Measurements from ENCODE around the gene ELMO1.

ELMO1 gene

GRCh38 chr7:37366445-37366844 lies 82.2 kb downstream of the ELMO1 start:
- Histone ChIP-seq H3K4me1 (ENCODE audit: control insufficient read depth, insufficient read depth, low read length) (peaks cover 14% of the 10 kb centered on the region), H3K4me3 (ENCODE audit: low read depth, low read length) (no peak overlapping the region), H3K9me3 (ENCODE audit: control insufficient read depth, insufficient read depth, low read length) (no peaks in the 10 kb centered on the region), H3K27me3 (ENCODE audit: control insufficient read depth, insufficient read depth, low read length) (no peaks in the 10 kb centered on the region), H3K27ac (ENCODE audit: low read depth, low read length) (no peak overlapping the region), H3K36me3 (ENCODE audit: control insufficient read depth, insufficient read depth, low read length) (no peaks in the 10 kb centered on the region), H3K9ac (ENCODE audit: low read depth, low read length) (no peak overlapping the region)

GRCh38 chr7:37365405-37365804 lies 83.3 kb downstream of the ELMO1 start:
- Histone ChIP-seq H3K36me3 (ENCODE audit: control insufficient read depth, insufficient read depth, low read length) (no peaks in the 10 kb centered on the region), H3K27ac (ENCODE audit: low read depth, low read length) (no peak overlapping the region), H3K4me3 (ENCODE audit: low read depth, low read length) (no peak overlapping the region), H3K9ac (ENCODE audit: low read depth, low read length) (no peak overlapping the region), H3K27me3 (ENCODE audit: control insufficient read depth, insufficient read depth, low read length) (no peaks in the 10 kb centered on the region), H3K9me3 (ENCODE audit: control insufficient read depth, insufficient read depth, low read length) (no peaks in the 10 kb centered on the region), H3K4me1 (ENCODE audit: control insufficient read depth, insufficient read depth, low read length) (peaks cover 15% of the 10 kb centered on the region)

DNA sequence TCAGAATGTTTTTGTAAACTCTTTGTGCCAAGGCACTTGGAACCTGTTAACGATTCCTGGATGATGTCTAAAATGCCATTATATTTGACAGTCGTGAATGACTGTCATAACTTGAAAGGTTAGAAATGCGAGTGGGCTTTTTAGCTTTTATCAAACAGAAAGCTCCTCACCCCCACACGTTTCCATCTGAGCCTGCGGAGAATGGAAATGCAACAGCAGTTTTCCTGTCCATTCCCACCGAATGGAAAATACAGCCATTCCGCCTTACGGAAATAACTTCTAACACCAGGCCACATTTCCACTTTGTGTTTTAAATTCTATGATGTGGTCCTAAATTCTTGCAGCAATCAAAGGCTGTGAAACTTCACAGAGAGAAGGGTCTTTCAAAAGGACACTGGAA lies 83.8 kb downstream of the ELMO1 start:
- H3K9me3 ChIP-seq (ENCODE audit: control insufficient read depth, insufficient read depth, low read length) = no peaks in the 10 kb centered on the region
- H3K4me3 ChIP-seq (ENCODE audit: low read depth, low read length) = no peak overlapping the region
- no peaks in the 10 kb centered on the region for H3K36me3 ChIP-seq (ENCODE audit: control insufficient read depth, insufficient read depth, low read length)
- H3K27ac ChIP-seq (ENCODE audit: low read depth, low read length) = no peak overlapping the region
- H3K27me3 ChIP-seq (ENCODE audit: control insufficient read depth, insufficient read depth, low read length) = no peaks in the 10 kb centered on the region
- H3K9ac ChIP-seq (ENCODE audit: low read depth, low read length) = no peak overlapping the region
- H3K4me1 ChIP-seq (ENCODE audit: control insufficient read depth, insufficient read depth, low read length) = peaks cover 11% of the 10 kb centered on the region

- Histone ChIP-seq H3K27me3 (ENCODE audit: control insufficient read depth, insufficient read depth, low read length) (no peaks in the 10 kb centered on the region), H3K9ac (ENCODE audit: low read depth, low read length) (no peak overlapping the region), H3K4me1 (ENCODE audit: control insufficient read depth, insufficient read depth, low read length) (peaks cover 9% of the 10 kb centered on the region), H3K9me3 (ENCODE audit: control insufficient read depth, insufficient read depth, low read length) (no peaks in the 10 kb centered on the region), H3K27ac (ENCODE audit: low read depth, low read length) (no peak overlapping the region), H3K4me3 (ENCODE audit: low read depth, low read length) (no peak overlapping the region), H3K36me3 (ENCODE audit: control insufficient read depth, insufficient read depth, low read length) (no peaks in the 10 kb centered on the region)
Measured at GRCh38 chr7:37363536-37364491, 84.8 kb downstream of the ELMO1 start.

DNA sequence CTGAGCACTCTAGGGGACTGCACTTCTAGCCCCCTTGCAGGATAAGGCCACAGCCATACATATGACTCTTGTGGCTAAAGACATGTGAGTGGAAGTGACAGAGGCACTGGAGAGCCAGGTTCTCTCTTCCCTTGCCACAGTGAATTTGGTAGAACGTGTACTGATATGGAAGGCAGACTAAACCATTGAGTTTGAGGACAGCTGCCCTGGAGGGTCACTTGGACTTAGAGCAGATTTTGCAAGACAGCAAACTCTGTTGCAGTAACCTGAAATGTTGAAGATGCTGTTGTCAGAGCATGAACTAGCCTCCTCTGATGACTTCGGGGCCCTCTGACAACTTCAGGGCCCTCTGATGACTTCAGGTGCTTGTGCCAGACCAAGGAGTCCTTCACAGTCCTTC lies 85.9 kb downstream of the ELMO1 start:
- Histone ChIP-seq H3K27me3 (ENCODE audit: control insufficient read depth, insufficient read depth, low read length) (no peaks in the 10 kb centered on the region), H3K9ac (ENCODE audit: low read depth, low read length) (no peak overlapping the region), H3K9me3 (ENCODE audit: control insufficient read depth, insufficient read depth, low read length) (no peaks in the 10 kb centered on the region), H3K36me3 (ENCODE audit: control insufficient read depth, insufficient read depth, low read length) (no peaks in the 10 kb centered on the region), H3K4me1 (ENCODE audit: control insufficient read depth, insufficient read depth, low read length) (peaks cover 4% of the 10 kb centered on the region), H3K27ac (ENCODE audit: low read depth, low read length) (no peak overlapping the region), H3K4me3 (ENCODE audit: low read depth, low read length) (no peak overlapping the region)

GRCh38 chr7:37360484-37360883 lies 88.2 kb downstream of the ELMO1 start:
- no peak overlapping the region for H3K9ac ChIP-seq (ENCODE audit: low read depth, low read length)
- H3K27ac ChIP-seq (ENCODE audit: low read depth, low read length) = no peak overlapping the region
- peaks cover 4% of the 10 kb centered on the region for H3K4me1 ChIP-seq (ENCODE audit: control insufficient read depth, insufficient read depth, low read length)
- no peak overlapping the region for H3K4me3 ChIP-seq (ENCODE audit: low read depth, low read length)
- H3K27me3 ChIP-seq (ENCODE audit: control insufficient read depth, insufficient read depth, low read length) = no peaks in the 10 kb centered on the region
- no peaks in the 10 kb centered on the region for H3K36me3 ChIP-seq (ENCODE audit: control insufficient read depth, insufficient read depth, low read length)
- H3K9me3 ChIP-seq (ENCODE audit: control insufficient read depth, insufficient read depth, low read length) = no peaks in the 10 kb centered on the region

DNA sequence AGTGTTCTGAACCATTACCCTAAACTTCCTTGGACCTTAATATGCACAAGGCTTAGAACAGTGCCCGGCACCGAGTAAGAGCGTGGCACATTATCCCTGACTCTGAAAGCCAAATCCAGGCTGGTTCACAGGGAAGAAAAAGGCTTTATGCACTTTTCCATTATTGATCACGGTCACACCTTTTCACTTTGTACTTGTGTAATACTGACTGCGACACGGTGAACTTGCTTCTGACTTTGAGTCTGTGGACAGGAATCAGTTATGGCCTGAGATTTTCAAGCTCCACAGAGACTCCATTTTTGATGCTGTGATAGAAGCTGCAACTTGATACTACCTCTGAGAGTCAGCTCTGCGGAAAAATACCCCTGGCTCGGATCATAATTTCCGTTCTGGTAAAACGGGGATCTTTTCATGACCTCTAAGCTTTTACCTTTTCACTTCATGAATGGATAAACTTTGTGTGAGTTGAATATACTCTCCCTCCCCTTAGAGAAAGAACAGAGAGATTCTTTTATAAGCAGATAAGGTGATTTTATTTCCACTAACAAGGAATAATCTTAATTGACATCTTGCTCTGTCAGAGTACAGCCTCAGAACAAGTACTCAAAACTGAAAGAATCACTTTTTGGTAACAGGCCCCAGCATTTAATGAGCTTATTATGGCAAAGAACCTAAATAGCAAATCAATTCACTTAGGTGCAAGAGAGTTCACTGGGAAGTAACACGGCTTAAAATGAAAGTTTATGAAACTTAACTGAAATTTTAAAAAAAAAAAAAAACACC lies 88.8 kb downstream of the ELMO1 start:
- H3K9ac ChIP-seq (ENCODE audit: low read depth, low read length) = no peak overlapping the region
- H3K27me3 ChIP-seq (ENCODE audit: control insufficient read depth, insufficient read depth, low read length) = no peaks in the 10 kb centered on the region
- no peak overlapping the region for H3K27ac ChIP-seq (ENCODE audit: low read depth, low read length)
- H3K36me3 ChIP-seq (ENCODE audit: control insufficient read depth, insufficient read depth, low read length) = no peaks in the 10 kb centered on the region
- H3K4me1 ChIP-seq (ENCODE audit: control insufficient read depth, insufficient read depth, low read length) = peaks cover 8% of the 10 kb centered on the region
- no peaks in the 10 kb centered on the region for H3K9me3 ChIP-seq (ENCODE audit: control insufficient read depth, insufficient read depth, low read length)
- H3K4me3 ChIP-seq (ENCODE audit: low read depth, low read length) = no peak overlapping the region

GRCh38 chr7:37359180-37359579 lies 89.5 kb downstream of the ELMO1 start:
- peaks cover 15% of the 10 kb centered on the region for H3K4me1 ChIP-seq (ENCODE audit: control insufficient read depth, insufficient read depth, low read length)
- no peaks in the 10 kb centered on the region for H3K9me3 ChIP-seq (ENCODE audit: control insufficient read depth, insufficient read depth, low read length)
- H3K27ac ChIP-seq (ENCODE audit: low read depth, low read length) = no peak overlapping the region
- H3K36me3 ChIP-seq (ENCODE audit: control insufficient read depth, insufficient read depth, low read length) = no peaks in the 10 kb centered on the region
- H3K27me3 ChIP-seq (ENCODE audit: control insufficient read depth, insufficient read depth, low read length) = no peaks in the 10 kb centered on the region
- H3K9ac ChIP-seq (ENCODE audit: low read depth, low read length) = no peak overlapping the region
- H3K4me3 ChIP-seq (ENCODE audit: low read depth, low read length) = no peak overlapping the region

DNA sequence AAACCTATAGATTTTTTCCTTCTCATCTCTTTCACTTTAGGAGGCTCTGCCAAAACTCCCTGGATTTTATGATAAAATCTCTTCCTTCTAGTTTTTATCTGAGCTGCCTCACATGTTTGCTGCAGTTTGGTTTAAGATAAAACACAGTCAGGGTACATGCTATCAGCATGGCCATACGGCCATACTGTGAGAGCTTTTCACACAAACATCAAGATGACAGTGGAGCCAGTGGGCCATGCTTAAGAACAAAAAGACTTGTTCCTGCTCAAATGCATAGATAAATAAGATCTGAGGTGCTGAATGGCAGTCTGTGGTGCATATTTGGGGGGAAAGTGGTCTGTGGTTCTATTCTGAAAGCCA lies 91.0 kb downstream of the ELMO1 start:
- Histone ChIP-seq H3K27ac (ENCODE audit: low read depth, low read length) (peak overlapping the region; percentile 11), H3K27me3 (ENCODE audit: control insufficient read depth, insufficient read depth, low read length) (no peaks in the 10 kb centered on the region), H3K9me3 (ENCODE audit: control insufficient read depth, insufficient read depth, low read length) (no peaks in the 10 kb centered on the region), H3K9ac (ENCODE audit: low read depth, low read length) (no peak overlapping the region), H3K36me3 (ENCODE audit: control insufficient read depth, insufficient read depth, low read length) (no peaks in the 10 kb centered on the region), H3K4me1 (ENCODE audit: control insufficient read depth, insufficient read depth, low read length) (peaks cover 16% of the 10 kb centered on the region), H3K4me3 (ENCODE audit: low read depth, low read length) (no peak overlapping the region)

DNA sequence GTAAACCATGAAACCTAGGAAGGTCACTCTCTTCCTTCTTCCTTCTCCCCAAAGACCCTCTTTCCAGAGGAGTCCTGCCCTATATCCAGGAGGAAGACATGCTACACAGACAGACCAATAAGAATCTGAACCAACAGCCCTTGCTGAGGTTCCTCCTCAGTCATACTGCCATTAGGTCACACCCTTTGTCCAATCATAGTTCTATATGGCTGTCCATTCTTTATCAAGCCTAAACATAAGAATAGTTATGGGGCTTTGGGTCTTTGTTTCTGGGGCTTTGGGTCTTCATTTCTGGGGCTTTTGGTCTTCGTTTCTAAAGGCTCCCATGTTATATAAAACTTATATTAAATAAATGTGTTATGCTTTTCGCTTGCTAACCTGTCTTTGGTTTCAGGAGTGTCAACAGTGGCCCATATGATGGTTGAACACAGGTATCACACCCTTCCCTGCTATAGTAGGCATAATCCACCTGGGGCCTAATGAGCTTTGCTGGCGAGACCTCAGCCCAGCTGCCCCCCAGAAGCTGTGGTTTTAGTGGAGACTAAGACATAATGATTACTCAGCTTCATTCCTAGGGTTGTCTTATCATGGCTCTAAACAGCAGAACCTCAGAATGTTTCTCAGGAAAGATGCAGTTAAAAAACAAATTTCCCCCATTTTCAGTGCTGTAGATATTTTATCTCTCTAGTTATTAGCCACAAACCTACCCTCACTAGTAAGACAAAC lies 91.6 kb downstream of the ELMO1 start:
- no peak overlapping the region for H3K9ac ChIP-seq (ENCODE audit: low read depth, low read length)
- H3K27me3 ChIP-seq (ENCODE audit: control insufficient read depth, insufficient read depth, low read length) = no peaks in the 10 kb centered on the region
- no peaks in the 10 kb centered on the region for H3K36me3 ChIP-seq (ENCODE audit: control insufficient read depth, insufficient read depth, low read length)
- H3K4me3 ChIP-seq (ENCODE audit: low read depth, low read length) = no peak overlapping the region
- peaks cover 16% of the 10 kb centered on the region for H3K4me1 ChIP-seq (ENCODE audit: control insufficient read depth, insufficient read depth, low read length)
- H3K27ac ChIP-seq (ENCODE audit: low read depth, low read length) = no peak overlapping the region
- no peaks in the 10 kb centered on the region for H3K9me3 ChIP-seq (ENCODE audit: control insufficient read depth, insufficient read depth, low read length)

Measured in HUES48 (cell line).